Measurements from ENCODE around the gene GCLM.

The GCLM gene

DNA sequence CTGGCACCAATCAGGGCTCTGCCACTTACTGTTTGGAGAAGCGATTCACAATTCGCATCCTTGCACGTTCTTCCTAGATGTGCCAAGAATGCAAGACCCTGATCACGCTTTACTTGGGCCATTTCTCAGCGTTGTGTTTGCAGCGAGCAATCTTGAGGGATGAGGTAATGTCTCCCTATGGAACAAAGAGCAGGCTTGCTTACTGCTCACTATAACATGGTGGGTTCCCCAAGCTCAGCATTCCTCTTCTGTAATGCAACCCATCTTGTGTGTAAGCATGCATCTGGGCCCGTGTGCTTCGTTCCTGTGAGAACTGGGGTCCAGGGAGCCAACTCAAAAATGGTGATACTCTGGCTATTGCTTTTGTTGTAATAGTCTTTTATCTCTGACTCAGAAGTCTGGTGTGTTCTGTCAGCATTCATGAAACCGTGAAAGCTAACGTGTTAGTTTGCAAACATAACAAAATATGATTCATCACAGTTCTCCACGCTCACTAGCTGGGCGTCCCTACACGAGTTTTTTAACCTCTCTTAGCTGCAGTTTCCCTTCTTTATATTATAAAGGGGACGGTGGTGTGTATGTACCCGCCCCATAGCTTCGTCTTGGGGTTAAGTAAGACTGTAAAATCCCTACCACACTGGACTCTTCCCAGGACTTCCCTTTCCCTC is 63.6 kb downstream of the GCLM start:
- DNase-seq, result peak; percentile 53

GRCh38 chr1:93844262-93845045 is 64.8 kb downstream of the GCLM start:
- DNase-seq, result peak; percentile 34

- DNase-seq, result no peak
Measured at GRCh38 chr1:93842750-93843500, 66.3 kb downstream of the GCLM start.

- DNase-seq, result no peak
Measured at GRCh38 chr1:93841771-93842170, 67.5 kb downstream of the GCLM start.

GRCh38 chr1:93840956-93841482 is 68.2 kb downstream of the GCLM start:
- no peak for DNase-seq

GRCh38 chr1:93839753-93840152 is 69.5 kb downstream of the GCLM start:
- no peak for DNase-seq

GRCh38 chr1:93839307-93839706 is 69.9 kb downstream of the GCLM start:
- no peak for DNase-seq

DNA sequence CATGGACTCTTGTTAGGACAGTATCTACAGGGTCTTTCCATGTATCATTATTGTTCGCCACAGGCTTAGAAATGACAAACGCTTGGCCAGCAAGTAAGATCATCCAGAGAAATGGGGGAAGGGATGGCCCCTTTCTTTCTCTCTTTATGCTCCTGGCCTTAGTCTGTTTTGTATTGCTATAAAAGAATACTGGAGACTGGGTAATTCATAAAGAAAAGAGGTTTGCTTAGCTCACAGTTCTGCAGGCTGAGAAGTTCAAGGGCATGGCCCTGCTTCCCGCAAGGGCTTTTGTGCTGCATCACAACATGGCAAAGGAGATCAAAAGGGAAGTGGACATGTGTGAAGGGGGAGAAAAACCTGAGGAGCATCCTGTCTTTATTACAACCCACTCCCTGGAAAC is 71.3 kb downstream of the GCLM start:
- no peak for DNase-seq

Measured in activated CD4-positive, alpha-beta T cell treated with anti-CD3 and anti-CD28 coated beads for 48 hours (primary cell).